Vagina (tissue), 2 donors: ENCODE results near the gene L3MBTL1. TPM values are rescaled to one million over a fixed set of nuclear protein-coding genes. Genes with fewer than 3 reads are reported as not detected.

Experiments used
- DNase-seq, 2 donors: peaks; one replicate each; pipeline ENCODE4 v3.0.0-alpha.2; 2017; ENCODE audit errors: extremely low spot score in 2 of 2
- H3K27ac ChIP-seq: fragments of 200-600 bp; sonication (generic); one replicate; pipeline ENCODE4 v1.5.1; 2019
- H3K27me3 ChIP-seq: fragments of 200-600 bp; sonication (generic); one replicate; pipeline ENCODE4 v1.5.1; 2019
- H3K36me3 ChIP-seq, 2 donors: fragments of 200-600 bp; sonication (generic); one replicate each; pipeline ENCODE4 v1.5.1; 2017 to 2019
- H3K4me1 ChIP-seq: fragments of 200-600 bp; sonication (generic); one replicate; pipeline ENCODE4 v1.5.1; 2019
- H3K4me3 ChIP-seq, 2 donors: fragments of 200-600 bp; sonication (generic); 1 replicate in 1 of 2; 2 replicates in 1 of 2; pipeline ENCODE4 v1.5.1; 2016 to 2019
- H3K9me3 ChIP-seq: fragments of 200-600 bp; sonication (generic); one replicate; pipeline ENCODE4 v1.5.1; 2019
- POLR2A ChIP-seq, 2 donors: fragments of 450-650 bp; IDR thresholded peaks; one replicate each; pipeline ENCODE4 v1.6.1; 2017; ENCODE audit warnings: antibody characterized with exemption in 2 of 2, mild to moderate bottlenecking in 2 of 2, moderate library complexity in 2 of 2
- POLR2AphosphoS5 ChIP-seq, 2 donors: sonication (generic); formaldehyde crosslinking; IDR thresholded peaks; one replicate each; pipeline ENCODE4 v1.9.0; 2017; ENCODE audit warnings: antibody characterized with exemption in 2 of 2, mild to moderate bottlenecking in 2 of 2, low read depth in 1 of 2; ENCODE audit not compliant: insufficient read depth in 1 of 2
- intact Hi-C: fragments of 100-400 bp; cut with DNase I; formaldehyde crosslinking; loops from one replicate; pipeline ENCODE4 v1.15.1; 2023
- total RNA-seq: library from RNA; depleted of rRNA; stranded (reverse); fragments of >200 nt; gene quantifications from one replicate; pipeline ENCODE4 v1.2.3, GENCODE V29; 2016
- TF ChIP-seq, protein P1 (sequence below), 3 experiments: fragments of 450-650 bp in 2 of 3; fragments of 200-600 bp in 1 of 3; sonication (generic) in 1 of 3; IDR thresholded peaks; one replicate each; pipeline ENCODE4 v1.5.1; 2017 to 2019; ENCODE audit warnings: antibody characterized with exemption in 3 of 3, mild to moderate bottlenecking in 2 of 3, moderate library complexity in 2 of 3

The L3MBTL1 gene
- total RNA-seq, 1 donor from 2014 or later, result 20.9 TPM

DNA sequence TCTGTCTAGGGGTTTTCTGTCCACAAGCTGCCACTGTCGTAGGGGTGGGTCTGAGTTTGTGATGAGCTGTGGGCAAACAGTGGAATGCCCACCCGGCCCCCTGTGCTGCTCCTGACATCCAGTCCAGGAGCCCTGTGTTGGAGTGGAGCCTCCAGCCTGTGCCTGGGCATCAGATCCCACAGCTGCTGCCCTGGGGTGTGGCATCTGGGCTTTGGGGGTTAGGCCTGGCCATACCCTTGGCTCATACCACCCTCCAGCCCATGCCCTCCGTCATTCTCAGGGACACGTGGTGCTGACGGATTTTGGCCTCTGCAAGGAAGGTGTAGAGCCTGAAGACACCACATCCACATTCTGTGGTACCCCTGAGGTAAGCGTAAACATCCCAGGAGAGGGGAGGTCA, 64.3 kb downstream of the L3MBTL1 start:
- Histone ChIP-seq H3K9me3 (no peaks in the 10 kb centered on the region), H3K36me3 (no peaks in the 10 kb centered on the region), H3K27ac (no peak overlapping the region), H3K27me3 (no peaks in the 10 kb centered on the region), H3K4me3 (no peak overlapping the region), H3K4me1 (no peaks in the 10 kb centered on the region)
- intact Hi-C loops, result no loop called here
- TF ChIP-seq POLR2AphosphoS5 (IDR thresholded peaks at IDR 0.05; ENCODE audit: insufficient read depth in 1 of 2, low read depth in 1 of 2) (no peak), POLR2A (IDR thresholded peaks at IDR 0.05) (no peak)
- DNase-seq, result no peak

DNA sequence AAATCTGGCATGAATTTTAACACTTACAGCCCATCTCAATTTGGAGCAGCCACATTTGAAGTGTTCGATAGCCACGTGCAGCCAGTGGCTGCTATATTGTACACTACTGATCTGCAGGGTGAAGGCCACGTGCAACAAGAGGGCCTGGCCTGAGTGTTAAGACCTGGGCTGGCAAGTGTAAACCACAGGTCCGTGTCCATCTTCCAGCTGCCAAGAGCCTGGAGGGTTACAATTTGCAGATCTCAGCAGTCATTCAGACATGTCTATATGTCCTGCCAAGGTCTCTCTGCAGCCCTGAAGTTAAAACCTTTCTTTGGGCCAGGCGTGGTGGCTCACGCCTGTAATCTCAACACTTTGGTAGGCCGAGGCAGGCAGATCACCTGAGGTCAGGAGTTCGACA, 65.4 kb downstream of the L3MBTL1 start:
- Histone ChIP-seq H3K9me3 (no peaks in the 10 kb centered on the region), H3K27ac (no peak overlapping the region), H3K4me1 (no peaks in the 10 kb centered on the region), H3K27me3 (no peaks in the 10 kb centered on the region), H3K36me3 (no peaks in the 10 kb centered on the region), H3K4me3 (no peak overlapping the region)
- TF ChIP-seq POLR2AphosphoS5 (IDR thresholded peaks at IDR 0.05; ENCODE audit: insufficient read depth in 1 of 2, low read depth in 1 of 2) (no peak), POLR2A (IDR thresholded peaks at IDR 0.05) (no peak)
- TF ChIP-seq, protein P1, sequence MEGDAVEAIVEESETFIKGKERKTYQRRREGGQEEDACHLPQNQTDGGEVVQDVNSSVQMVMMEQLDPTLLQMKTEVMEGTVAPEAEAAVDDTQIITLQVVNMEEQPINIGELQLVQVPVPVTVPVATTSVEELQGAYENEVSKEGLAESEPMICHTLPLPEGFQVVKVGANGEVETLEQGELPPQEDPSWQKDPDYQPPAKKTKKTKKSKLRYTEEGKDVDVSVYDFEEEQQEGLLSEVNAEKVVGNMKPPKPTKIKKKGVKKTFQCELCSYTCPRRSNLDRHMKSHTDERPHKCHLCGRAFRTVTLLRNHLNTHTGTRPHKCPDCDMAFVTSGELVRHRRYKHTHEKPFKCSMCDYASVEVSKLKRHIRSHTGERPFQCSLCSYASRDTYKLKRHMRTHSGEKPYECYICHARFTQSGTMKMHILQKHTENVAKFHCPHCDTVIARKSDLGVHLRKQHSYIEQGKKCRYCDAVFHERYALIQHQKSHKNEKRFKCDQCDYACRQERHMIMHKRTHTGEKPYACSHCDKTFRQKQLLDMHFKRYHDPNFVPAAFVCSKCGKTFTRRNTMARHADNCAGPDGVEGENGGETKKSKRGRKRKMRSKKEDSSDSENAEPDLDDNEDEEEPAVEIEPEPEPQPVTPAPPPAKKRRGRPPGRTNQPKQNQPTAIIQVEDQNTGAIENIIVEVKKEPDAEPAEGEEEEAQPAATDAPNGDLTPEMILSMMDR (IDR thresholded peaks at IDR 0.05), result no peak
- DNase-seq, result no peak
- intact Hi-C loops, result no loop called here

DNA sequence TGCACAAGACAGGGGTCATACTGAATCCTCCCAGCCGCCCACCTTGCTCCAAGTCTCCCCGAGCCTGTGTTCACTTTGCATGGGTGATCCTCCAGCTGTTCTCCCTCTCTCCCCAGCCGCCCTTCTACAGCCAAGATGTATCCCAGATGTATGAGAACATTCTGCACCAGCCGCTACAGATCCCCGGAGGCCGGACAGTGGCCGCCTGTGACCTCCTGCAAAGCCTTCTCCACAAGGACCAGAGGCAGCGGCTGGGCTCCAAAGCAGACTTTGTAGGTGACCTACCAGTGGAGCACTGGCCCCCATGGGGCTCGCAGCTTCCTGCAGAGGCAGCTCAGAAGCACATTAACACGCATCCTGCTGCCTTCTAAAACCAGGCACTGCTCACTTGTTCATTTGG, 68.6 kb downstream of the L3MBTL1 start:
- Histone ChIP-seq H3K27me3 (no peaks in the 10 kb centered on the region), H3K9me3 (no peaks in the 10 kb centered on the region), H3K4me3 (no peak overlapping the region), H3K27ac (no peak overlapping the region), H3K36me3 (no peaks in the 10 kb centered on the region), H3K4me1 (no peaks in the 10 kb centered on the region)
- intact Hi-C loops, result no loop called here
- TF ChIP-seq POLR2A (IDR thresholded peaks at IDR 0.05) (no peak), POLR2AphosphoS5 (IDR thresholded peaks at IDR 0.05; ENCODE audit: insufficient read depth in 1 of 2, low read depth in 1 of 2) (no peak)
- TF ChIP-seq, protein P1 (IDR thresholded peaks at IDR 0.05), result no peak
- no peak for DNase-seq

DNA sequence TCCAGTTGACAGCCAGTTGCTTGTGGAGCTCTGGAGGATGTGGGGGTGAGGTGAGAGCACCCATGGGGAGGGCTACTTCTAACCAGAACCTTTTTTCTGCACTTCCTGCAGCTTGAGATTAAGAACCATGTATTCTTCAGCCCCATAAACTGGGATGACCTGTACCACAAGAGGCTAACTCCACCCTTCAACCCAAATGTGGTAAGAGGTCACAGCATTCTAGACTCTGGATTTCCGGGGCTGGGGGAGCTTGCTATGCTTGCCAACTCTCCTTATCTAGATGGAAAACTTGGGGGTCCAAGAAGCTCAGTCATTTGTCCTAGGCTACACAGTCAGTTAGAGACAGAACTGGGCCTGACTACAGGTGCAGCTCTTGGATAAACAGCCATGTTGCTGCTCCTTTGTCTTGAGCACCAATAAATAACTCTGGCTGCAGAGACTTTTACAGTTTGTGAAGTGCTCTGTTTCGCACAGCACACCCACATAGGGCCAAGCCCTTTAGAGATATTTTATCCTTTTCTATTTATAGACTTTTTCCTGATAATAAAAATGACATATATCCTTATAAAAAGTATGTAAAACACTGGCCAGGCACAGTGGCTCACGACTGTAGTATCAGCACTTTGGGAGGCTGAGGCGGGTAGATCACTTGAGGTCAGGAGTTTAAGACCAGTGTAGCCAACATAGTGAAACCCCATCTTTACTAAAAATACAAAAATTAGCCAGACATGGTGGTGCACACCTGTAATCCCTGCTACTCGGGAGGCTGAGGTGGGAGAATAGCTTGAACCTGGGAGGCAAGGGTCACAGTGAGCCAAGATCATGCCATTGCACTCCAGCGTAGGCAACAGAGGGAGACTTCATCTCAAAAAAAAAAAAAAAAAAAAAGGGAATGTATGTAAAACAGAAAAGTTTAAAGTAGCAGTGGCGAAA, 72.6 kb downstream of the L3MBTL1 start:
- intact Hi-C loops, result no loop called here
- no peak for DNase-seq

DNA sequence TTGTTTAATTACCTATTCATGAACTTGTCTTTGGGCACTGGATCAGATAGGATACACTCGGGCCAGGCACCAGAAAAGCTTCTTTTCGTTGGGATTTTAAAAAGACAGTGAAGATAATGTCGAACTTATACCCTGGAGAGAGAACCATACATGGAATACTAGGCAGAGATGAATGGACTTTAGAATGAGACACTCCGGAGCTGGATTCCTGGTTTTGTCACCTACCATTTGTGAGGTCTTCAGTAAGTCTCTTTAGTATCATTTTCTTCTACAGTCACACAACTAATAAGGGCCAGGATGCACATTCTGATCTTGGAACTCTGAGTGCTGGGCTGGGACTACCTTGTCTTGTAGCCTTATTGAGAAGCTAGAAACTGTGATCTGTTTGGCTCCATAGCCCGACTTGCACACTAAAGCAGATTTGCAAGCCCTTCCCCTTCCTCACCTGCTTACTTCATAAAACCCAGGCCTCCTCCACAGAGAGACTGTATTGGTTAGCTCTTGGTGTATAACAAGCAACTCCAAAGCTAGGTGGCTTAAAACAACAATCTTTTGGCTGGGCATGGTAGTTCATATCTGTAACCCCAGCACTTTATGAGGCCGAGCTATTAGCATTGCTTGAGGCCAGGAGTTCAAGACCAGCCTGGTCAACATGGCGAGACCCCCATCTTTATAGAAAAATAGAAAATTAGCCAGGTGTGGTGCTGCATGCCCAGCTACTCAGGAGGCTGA, 75.8 kb downstream of the L3MBTL1 start:
- no peak overlapping the region for H3K4me3 ChIP-seq
- H3K4me1 ChIP-seq, result no peaks in the 10 kb centered on the region
- H3K27me3 ChIP-seq, result no peaks in the 10 kb centered on the region
- intact Hi-C loops, result no loop called here
- no peak overlapping the region for H3K27ac ChIP-seq
- H3K9me3 ChIP-seq, result no peaks in the 10 kb centered on the region
- TF ChIP-seq, protein P1 (IDR thresholded peaks at IDR 0.05), result no peak
- TF ChIP-seq POLR2A (IDR thresholded peaks at IDR 0.05) (no peak), POLR2AphosphoS5 (IDR thresholded peaks at IDR 0.05; ENCODE audit: insufficient read depth in 1 of 2, low read depth in 1 of 2) (no peak)
- no peak for DNase-seq
- no peaks in the 10 kb centered on the region for H3K36me3 ChIP-seq

More for the DNA sequence above, 72.6 kb downstream of the L3MBTL1 start:
- H3K27me3 ChIP-seq, result no peaks in the 10 kb centered on the region
- H3K4me3 ChIP-seq, result no peak overlapping the region
- TF ChIP-seq POLR2A (IDR thresholded peaks at IDR 0.05) (no peak), POLR2AphosphoS5 (IDR thresholded peaks at IDR 0.05; ENCODE audit: insufficient read depth in 1 of 2, low read depth in 1 of 2) (no peak)
- TF ChIP-seq, protein P1 (IDR thresholded peaks at IDR 0.05), result no peak
- H3K9me3 ChIP-seq, result no peaks in the 10 kb centered on the region
- no peaks in the 10 kb centered on the region for H3K4me1 ChIP-seq
- H3K27ac ChIP-seq, result no peak overlapping the region
- no peaks in the 10 kb centered on the region for H3K36me3 ChIP-seq
